ENCODE measurements around the gene ADPRS.
A peak's percentile ranks its signal among the peaks of the same experiment; 100 is the strongest.

Gene ADPRS

GRCh38 chr1:36088265-36088576, 471 bp upstream of the ADPRS start:
- no peak for DNase-seq

- no peak for DNase-seq
These were observed 865 bp downstream of the ADPRS start for GRCh38 chr1:36089393-36090121.

- no peak for DNase-seq
These were observed 2.4 kb downstream of the ADPRS start for GRCh38 chr1:36091141-36091540.

GRCh38 chr1:36091698-36092097, 3.0 kb downstream of the ADPRS start:
- DNase-seq = no peak

GRCh38 chr1:36092166-36092797, 3.6 kb downstream of the ADPRS start:
- DNase-seq = no peak

- no peak for DNase-seq
These were observed 4.1 kb downstream of the ADPRS start for GRCh38 chr1:36092798-36093185.

- no peak for DNase-seq
These were observed 4.5 kb downstream of the ADPRS start for GRCh38 chr1:36093226-36093625.

GRCh38 chr1:36093929-36094328, 5.2 kb downstream of the ADPRS start:
- no peak for DNase-seq

- no peak for DNase-seq
These were observed 5.9 kb downstream of the ADPRS start for GRCh38 chr1:36094621-36095061.

- DNase-seq = no peak
These were observed 7.2 kb downstream of the ADPRS start for GRCh38 chr1:36095760-36096405.

GRCh38 chr1:36096500-36097432, 8.1 kb downstream of the ADPRS start:
- peak; percentile 35 for DNase-seq

GRCh38 chr1:36097693-36098585, 9.2 kb downstream of the ADPRS start:
- DNase-seq = no peak

- no peak for DNase-seq
These were observed 10.1 kb downstream of the ADPRS start for GRCh38 chr1:36098650-36099365.

- peak; percentile 74 for DNase-seq
These were observed 11.1 kb downstream of the ADPRS start for GRCh38 chr1:36099681-36100341.

- DNase-seq = no peak
These were observed 11.7 kb downstream of the ADPRS start for GRCh38 chr1:36100376-36100775.

- no peak for DNase-seq
These were observed 12.9 kb downstream of the ADPRS start for GRCh38 chr1:36101546-36101945.

GRCh38 chr1:36106269-36106668, 17.6 kb downstream of the ADPRS start:
- DNase-seq = no peak

GRCh38 chr1:36107394-36107793, 18.7 kb downstream of the ADPRS start:
- DNase-seq = no peak

GRCh38 chr1:36108314-36108713, 19.6 kb downstream of the ADPRS start:
- DNase-seq = no peak

- DNase-seq = no peak
These were observed 20.5 kb downstream of the ADPRS start for GRCh38 chr1:36109041-36109679.
